ENCODE measurements around the gene MAGI2.

Gene MAGI2

DNA sequence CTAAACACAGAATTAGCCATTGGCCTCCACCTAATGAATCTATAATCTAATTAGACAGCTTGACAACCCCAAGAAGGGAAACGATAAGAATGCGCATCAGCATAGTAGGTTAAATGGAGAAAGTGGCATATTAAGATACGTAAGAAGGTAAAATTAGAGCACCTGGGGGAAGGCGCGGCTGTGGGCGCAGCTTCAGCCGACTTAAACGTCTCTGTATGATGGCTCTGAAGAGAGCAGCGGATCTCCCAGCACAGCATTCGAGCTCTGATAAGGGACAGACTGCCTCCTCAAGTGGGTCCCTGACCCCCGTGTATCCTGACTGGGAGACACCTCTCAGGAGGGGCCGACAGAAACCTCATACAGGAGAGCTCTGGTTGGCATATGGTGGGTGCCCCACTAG lies 1136.1 kb downstream of the MAGI2 start:
- no peak overlapping the region for H3K27ac ChIP-seq
- ChIA-PET POLR2A (ENCODE audit: low non-redundant PET) (no interaction called here), CTCF (no interaction called here)

GRCh38 chr7:78316110-78316509 lies 1137.4 kb downstream of the MAGI2 start:
- no peak for TF ChIP-seq CTCF (conservative IDR thresholded peaks at IDR 0.05; ENCODE audit: low read depth)
- ChIA-PET CTCF (interaction anchor here (0.7 kb wide), 1 partner anchor 121 kb away, joined by 3 read pairs; no protein-coding TSS in a partner anchor), POLR2A (ENCODE audit: low non-redundant PET) (no interaction called here)
- H3K27ac ChIP-seq = no peak overlapping the region
- DNase-seq (ENCODE audit: low spot score) = no peak

More for the DNA sequence above, 1136.1 kb downstream of the MAGI2 start:
- DNase-seq (ENCODE audit: low spot score) = no peak
- TF ChIP-seq CTCF (conservative IDR thresholded peaks at IDR 0.05; ENCODE audit: low read depth) = no peak

DNA sequence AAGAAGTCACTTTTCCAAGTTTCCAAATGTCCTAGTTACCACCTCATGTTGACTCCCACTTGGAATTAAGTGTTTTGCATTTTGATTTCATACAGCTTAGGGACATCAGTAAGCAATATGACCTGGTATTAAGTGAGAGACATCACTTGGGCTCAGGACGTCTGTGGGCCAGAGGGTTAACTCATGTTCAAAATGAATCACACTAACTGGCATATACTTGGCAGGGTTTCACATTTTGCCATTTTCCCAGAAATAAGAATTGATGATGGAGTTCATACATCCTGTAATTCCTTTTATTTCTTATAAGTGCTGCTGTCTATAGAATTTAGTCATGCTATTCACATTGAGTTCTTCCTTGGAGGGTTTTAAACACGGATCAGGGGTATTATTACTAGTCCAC lies 1138.3 kb downstream of the MAGI2 start:
- ChIA-PET POLR2A (ENCODE audit: low non-redundant PET) (no interaction called here), CTCF (interaction anchor here (0.7 kb wide), 1 partner anchor 113 kb away, joined by 3 read pairs; no protein-coding TSS in a partner anchor)
- no peak for TF ChIP-seq CTCF (conservative IDR thresholded peaks at IDR 0.05; ENCODE audit: low read depth)
- H3K27ac ChIP-seq = no peak overlapping the region
- no peak for DNase-seq (ENCODE audit: low spot score)

GRCh38 chr7:78311181-78311580 lies 1142.3 kb downstream of the MAGI2 start:
- no peak overlapping the region for H3K27ac ChIP-seq
- ChIA-PET POLR2A (ENCODE audit: low non-redundant PET) (no interaction called here), CTCF (interaction anchor here (0.7 kb wide), 2 partner anchors 18 to 118 kb away, joined by 3 to 5 read pairs; no protein-coding TSS in a partner anchor)
- no peak for TF ChIP-seq CTCF (conservative IDR thresholded peaks at IDR 0.05; ENCODE audit: low read depth)
- no peak for DNase-seq (ENCODE audit: low spot score)

- no peak for DNase-seq (ENCODE audit: low spot score)
- ChIA-PET POLR2A (ENCODE audit: low non-redundant PET) (no interaction called here), CTCF (no interaction called here)
- H3K27ac ChIP-seq = no peak overlapping the region
- no peak for TF ChIP-seq CTCF (conservative IDR thresholded peaks at IDR 0.05; ENCODE audit: low read depth)
Measured at GRCh38 chr7:78307892-78308291, 1145.6 kb downstream of the MAGI2 start.

- CTCF ChIA-PET = no interaction called here
Measured at GRCh38 chr7:78306634-78307033, 1146.8 kb downstream of the MAGI2 start.

More at GRCh38 chr7:78306634-78307033, 1146.8 kb downstream of the MAGI2 start:
- POLR2A ChIA-PET (ENCODE audit: low non-redundant PET) = no interaction called here
- TF ChIP-seq CTCF (conservative IDR thresholded peaks at IDR 0.05; ENCODE audit: low read depth) = no peak
- no peak for DNase-seq (ENCODE audit: low spot score)
- H3K27ac ChIP-seq = no peak overlapping the region
